ENCODE data around the gene PNMT.

DNA sequence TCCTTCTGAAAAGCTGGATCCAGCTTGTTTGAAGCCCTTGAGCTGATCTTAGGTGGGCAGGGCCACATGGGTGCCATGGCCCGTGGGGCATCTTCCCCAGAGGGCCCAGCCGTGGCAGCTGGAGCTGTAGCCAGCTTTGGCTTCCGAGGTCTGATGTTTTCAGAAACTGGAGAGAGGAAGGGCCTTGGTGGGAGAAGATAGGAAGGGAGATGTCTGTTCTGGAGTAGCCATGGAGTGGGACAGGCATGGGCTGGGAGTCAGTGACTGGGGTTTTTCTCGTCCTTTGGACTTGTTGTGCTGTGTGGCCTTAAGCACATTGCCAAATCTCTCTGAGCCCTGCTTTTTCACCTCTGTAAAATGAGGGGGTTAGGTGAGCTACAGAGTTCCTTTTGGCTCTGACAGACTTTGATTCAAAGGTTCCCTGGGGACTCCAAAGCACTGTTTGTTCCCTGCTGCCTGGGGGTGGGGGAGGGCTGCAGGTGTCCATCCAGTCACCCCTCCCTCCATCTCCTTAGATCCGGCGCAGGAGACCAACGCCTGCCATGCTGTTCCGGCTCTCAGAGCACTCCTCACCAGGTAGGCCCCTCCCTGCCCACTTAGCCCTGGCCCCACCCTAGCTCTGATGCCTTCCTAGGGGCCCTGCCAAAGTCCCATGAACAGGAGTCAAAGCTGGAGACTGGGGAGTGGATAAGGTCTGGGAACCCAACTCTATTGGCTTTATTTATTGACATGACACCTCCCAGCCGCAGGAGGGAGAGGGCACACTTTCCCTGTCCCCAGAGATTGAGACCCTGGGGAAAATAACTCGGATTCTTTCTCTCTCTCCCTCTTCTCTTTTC lies 39.4 kb upstream of the PNMT start:
- TF ChIP-seq, protein P1, sequence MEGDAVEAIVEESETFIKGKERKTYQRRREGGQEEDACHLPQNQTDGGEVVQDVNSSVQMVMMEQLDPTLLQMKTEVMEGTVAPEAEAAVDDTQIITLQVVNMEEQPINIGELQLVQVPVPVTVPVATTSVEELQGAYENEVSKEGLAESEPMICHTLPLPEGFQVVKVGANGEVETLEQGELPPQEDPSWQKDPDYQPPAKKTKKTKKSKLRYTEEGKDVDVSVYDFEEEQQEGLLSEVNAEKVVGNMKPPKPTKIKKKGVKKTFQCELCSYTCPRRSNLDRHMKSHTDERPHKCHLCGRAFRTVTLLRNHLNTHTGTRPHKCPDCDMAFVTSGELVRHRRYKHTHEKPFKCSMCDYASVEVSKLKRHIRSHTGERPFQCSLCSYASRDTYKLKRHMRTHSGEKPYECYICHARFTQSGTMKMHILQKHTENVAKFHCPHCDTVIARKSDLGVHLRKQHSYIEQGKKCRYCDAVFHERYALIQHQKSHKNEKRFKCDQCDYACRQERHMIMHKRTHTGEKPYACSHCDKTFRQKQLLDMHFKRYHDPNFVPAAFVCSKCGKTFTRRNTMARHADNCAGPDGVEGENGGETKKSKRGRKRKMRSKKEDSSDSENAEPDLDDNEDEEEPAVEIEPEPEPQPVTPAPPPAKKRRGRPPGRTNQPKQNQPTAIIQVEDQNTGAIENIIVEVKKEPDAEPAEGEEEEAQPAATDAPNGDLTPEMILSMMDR (conservative IDR thresholded peaks at IDR 0.05; ENCODE audit: low read depth, low read length), result no peak
- TF ChIP-seq EZH2phosphoT487 (IDR thresholded peaks at IDR 0.05; ENCODE audit: borderline replicate concordance, low read length) (no peak), EZH2 (IDR thresholded peaks at IDR 0.05; ENCODE audit: low read length, unreplicated experiment) (no peak)
